GM21447 (cell line): ENCODE data around the gene SATB1.
"Not testable (repeated sequence)": the region's sequence is repeated elsewhere in the genome, so short reads cannot be mapped to it uniquely, and the experiment has no call there.

ENCODE experiments used
- ATAC-seq: cut with Tn5 transposase; IDR thresholded peaks from one replicate; pipeline ENCODE4 v1.9.1; 2021; ENCODE audit not compliant: unreplicated experiment

The SATB1 gene

DNA sequence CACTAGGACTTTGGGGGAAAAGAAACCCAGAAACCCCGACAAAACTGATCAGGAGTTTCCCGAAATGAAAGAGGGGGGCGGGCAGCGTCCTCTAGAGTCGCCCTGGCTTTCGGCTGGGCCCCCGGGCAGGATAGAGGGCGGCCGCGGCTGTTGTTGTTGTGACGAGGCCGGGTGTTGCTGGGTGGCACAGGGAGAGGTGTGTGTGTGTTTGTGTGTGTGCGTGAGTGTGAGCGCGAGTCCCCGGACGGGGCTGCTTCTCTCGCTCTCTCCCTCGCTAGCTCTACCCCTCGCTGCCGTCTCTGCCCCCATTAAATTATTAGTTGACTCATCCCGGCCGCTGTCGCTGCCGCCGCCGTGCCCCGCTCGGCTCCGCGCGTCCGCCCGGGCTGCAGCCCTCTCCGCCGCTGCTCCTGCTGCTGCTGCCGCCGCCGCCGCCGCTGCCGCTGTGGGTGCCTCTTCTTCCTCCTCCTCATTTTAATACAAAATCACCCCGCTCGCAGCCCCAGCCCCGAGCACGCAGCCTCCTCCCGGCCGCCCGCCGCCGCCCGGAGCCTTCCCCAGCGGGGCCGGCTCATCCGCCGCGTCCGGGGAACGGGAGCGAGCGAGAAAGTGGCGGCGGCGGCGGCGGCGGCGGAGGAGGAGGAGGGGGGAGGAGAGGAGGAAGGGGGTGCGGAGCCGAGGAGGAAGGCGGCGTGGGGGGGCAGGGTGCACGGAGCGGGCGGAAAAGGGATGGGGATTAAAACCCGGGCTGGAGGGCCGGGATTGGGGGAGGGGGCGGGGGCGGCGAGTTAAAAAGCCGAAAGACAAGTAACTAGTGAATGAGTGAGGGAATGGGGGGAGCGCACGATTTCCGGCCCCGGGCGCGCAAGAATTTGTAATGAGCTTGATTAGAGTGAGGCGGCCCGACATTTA is at the start of gene SATB1:
Gene SATB1 (minus strand): TSS at position 611 of the 912 bp plus-strand sequence. CDS start 4,372 bp downstream, outside the sequence.
- ATAC-seq: peak; percentile 39

- ATAC-seq: no peak
Measured at GRCh38 chr3:18474202-18474601, 49.1 kb upstream of the SATB1 start.

GRCh38 chr3:18469775-18470174 is 44.6 kb upstream of the SATB1 start:
- ATAC-seq: no peak

- ATAC-seq: no peak
Measured at GRCh38 chr3:18466136-18466535, 41.0 kb upstream of the SATB1 start.

DNA sequence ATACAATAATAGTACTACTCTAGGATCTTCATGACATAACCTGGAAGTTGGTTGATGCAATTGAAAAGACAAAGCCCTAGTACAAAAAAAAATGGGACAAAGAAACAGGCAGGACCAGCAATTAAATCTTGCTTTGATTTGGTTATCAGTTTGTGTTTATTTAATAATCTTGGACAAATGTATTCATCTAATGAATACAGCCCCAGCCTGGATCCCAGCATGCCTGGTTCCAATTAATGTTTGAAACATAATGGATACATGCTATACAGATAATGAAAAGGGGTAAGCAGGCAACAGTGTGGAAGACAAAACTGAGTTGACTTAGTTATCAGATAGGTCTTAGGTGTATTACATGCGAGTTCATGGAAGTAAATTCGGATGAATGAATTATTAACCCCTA is 29.6 kb upstream of the SATB1 start:
- ATAC-seq: no peak

DNA sequence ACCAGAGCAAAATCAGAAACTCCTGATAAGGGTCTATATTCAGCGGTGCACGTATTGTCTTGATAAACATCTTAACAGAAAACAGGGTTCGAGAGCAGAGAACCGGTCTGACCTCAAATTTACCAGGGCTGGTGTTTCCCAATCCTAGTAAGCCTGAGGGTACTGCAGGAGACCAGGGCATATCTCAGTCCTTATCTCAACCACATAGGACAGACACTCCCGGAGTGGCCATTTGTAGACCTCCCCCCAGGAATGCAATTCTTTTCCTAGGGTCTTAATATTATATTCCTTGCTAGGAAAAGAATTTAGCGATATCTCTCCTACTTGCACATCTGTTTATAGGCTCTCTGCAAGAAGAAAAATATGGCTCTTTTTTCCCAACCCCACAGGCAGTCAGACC is 24.5 kb upstream of the SATB1 start:
- ATAC-seq: not testable (repeated sequence)

DNA sequence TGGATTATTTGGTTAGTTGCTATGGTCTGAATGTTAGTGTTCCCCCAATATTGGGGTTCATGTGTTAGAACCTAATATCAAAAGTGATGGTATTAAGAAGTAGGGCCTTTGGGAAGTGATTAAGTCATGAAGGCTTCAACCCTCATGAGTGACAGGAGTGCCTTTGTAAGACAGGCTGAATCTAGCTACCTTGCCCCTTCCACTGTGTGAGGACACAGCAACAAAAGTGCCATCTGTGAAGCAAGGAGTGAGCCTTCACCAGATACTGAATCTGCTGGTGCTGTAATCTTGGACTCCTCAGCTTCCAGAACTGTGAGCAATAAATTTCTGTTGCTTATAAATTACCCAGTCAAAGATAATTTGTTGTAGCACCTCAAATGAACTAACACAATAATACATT is 22.6 kb upstream of the SATB1 start:
- no peak for ATAC-seq

DNA sequence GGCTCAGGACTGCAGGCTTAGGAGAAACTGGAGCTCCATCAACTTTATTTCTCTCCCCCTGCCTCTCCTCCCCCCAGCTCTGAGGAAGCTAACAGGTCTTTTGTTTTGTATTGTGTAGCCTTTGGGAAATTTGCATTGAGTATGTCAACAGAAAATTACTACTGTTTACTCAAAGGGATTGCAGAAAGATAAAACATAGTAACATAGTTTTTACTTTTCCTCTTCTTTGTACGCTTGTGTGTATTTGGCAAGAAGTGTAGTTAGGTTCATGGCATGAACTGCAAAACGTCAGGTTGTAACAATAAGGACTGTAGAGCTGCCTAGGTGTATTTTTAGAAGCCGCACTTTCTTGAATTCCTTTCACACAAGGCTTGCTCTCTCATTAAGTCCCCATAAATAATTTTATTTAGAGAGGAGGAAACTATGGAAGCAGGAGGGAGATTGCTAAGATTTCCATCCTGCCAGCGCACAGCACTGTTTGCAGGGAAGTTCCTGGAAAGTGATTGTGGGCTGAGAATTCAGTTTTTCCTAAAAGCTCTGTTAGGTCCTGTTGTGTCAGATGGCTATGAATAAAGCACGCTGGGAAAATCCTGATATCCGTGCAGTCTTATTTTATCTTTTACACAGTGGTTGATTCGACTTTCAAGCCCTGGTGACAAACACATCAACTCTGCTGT is 21.1 kb upstream of the SATB1 start:
- no peak for ATAC-seq

DNA sequence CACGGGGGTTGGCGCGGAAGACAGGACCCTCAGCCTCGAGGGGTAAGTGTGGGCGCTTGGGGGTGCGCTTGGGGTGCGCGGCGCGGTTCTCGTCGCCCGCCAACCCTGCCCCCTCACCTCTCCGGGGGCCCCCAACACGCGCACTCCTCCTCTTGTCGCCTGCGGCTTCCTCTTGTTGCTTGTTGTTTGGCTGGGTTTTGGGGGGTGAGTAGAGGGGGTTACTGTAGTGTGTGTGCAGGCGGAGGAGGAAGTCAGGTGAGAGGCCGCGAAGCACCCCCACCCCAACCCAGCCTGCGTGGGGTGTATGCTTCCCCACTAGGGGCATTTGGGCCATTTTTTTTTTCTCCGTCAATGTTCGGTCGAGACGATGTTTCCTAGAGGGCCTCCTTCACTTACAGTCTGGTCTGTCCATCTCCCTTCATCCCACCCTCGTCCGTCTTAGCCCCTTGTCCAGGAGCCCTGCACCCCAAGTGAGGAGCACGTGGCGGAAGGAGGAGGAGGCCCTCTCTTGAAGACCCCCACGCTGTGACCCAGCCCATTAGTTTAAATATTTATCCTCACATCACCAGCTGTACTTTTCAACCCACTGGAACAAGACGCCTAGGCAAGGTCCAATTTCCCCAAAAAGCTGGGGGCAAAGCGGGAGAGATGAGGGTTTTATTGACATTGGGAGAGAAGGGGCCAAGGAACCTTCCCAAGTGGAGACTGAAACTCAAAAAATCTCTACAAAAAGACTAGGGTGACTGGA is 20.4 kb upstream of the SATB1 start:
- ATAC-seq: peak; percentile 15

DNA sequence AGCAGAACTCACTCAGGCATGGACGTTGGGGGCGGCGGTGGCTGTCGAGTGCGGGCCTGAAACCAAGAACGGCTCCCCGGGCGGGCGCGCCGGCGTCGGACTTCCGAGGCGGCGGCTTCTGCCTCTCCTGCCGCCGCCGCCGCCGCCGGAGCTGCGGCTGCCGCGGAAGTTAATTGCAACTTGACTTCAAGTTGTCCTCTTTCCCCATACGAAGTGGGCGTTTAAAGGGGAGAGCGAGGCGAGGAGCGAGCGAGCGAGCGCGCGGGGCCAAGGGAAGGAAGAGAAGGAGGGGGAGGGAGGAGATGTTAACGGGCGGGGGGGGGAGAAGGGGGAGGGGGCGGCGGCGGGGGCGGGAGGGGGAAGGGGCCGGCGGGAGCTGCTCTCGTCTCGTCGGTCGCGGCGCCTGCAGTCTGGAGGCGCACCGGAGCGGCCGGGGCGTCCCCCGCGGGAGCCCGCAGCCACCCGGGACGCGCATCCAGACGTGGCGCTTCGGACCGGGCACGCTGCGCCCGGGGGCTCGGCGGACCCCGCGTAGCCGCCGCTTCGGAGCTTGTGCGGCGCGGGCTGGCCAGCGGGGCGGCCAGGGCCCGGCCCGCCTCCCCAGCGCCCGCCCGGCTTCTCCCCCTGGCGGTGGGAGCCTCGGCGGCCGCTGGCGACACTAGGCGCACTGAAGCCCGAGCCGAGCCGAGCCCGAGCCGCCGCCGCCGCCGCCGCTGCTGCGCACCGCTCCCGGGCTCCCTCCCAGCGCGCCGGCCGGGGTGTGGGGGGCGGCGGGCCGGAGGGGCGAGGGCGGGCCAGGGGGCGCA is 19.7 kb upstream of the SATB1 start:
- peak; percentile 83 for ATAC-seq

GRCh38 chr3:18443665-18444594 is 18.8 kb upstream of the SATB1 start:
- ATAC-seq: no peak

DNA sequence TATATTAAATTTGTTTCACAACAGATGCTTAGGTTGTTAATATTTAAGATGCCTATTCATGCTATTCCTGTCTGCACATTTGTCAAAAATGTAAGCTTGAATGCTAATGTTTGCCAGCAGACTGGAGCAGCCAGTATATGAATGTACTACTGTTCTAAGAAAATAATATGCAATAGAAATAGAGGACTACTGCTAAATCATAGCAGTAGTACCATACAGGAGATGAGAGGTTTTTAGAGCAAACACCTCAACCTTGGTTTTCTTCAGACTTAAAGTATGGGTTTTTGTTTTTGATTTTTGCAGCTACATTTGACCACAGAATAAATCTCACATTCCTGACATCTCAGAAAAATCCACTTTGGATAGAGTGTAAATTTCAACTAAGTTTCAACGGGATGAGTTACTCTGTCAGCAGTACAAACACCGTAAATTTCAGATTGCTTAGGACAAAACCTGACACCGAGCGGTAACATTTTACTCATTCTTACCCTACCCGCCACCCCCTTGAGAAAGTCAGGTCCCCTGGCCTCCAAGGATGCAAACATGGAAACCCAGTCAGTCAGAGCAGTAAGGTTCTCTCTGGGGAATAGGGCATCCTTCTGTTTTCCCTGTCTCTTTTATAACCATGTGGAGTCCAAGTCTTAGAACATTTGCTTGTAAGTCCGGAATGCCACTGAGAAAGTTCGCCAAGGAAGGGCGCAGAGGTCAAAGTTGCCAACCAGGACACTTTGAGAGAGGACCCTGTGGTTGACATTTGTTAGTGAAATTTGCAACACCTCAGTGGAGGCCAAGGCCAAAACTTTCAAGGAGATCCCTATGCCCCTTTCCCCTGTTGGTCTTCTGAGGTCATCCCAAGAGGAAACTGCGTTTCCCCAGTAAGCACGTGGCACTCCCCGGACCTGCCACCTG is 17.9 kb upstream of the SATB1 start:
- no peak for ATAC-seq

DNA sequence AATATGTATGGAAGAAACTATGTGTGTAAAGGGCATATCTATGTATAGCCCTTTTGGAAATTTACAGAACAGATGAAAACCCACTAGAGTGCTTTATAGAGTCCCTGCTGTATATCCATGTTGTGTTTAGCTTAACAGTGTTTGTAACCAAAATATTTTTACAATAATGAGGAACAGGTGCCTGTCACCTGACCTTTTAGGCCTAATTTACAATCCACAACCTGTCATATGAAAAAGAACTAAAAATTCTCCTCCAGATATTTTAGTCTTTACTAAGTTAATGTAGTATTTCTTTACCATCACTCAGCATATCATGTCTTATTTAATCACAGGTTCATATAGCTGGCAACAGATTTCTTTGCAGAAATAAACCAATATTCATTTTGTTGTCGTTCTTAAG is 16.4 kb upstream of the SATB1 start:
- ATAC-seq: no peak

DNA sequence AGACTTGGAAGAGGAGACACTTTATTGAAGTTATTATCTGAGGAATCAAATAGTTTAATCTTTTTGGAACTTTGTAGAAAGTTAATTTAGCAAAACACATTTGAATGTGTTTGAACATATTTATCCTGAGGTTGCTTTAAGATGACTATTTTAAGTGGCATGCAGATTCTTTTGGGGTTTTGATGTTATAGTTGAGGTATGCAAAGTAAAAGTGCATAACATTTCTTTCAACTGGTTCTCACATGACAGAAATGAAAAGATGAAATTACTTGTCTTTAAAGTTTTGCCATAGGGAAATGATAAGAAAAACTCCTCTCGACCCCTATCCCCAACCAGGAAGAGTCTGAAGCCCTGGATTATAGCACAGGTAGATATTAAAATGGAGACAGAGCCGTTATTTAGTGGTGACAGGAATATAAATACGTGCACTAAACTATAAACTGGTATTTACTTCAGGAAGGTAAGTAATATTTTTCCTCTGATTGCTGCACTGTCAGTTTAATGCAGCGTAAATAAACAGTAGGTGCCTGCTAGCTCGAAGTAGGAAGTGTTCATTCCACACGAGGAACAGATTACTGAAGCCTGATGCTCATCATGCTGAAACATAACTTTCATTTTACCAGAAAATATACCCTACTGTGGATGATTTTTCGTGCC is 15.1 kb upstream of the SATB1 start:
- no peak for ATAC-seq

GRCh38 chr3:18439281-18439680 is 14.1 kb upstream of the SATB1 start:
- ATAC-seq: no peak

DNA sequence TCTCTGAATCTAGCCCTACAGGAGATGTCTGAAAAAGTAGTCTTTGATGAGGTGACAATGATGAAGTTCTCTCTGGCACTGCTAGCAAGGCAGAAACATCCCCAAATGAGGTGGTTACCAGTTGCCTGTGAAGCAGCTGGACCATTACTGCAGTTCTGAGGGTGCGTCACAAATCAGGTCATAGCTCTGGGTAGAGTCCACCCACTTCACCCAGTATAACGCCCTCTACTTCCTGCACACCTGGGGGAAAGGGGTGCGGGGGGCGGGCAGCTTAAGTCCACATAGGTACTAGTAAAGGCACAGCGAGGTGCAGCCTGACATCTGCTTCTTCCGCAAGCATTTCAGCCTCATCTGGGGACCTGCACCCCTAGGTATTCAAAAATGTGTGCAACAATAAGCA is 13.4 kb upstream of the SATB1 start:
- ATAC-seq: no peak

GRCh38 chr3:18436213-18436612 is 11.1 kb upstream of the SATB1 start:
- no peak for ATAC-seq

- ATAC-seq: no peak
Measured at GRCh38 chr3:18434711-18435110, 9.6 kb upstream of the SATB1 start.
